Measurements from ENCODE around the gene IQSEC2.
A peak's percentile ranks its signal among the peaks of the same experiment; 100 is the strongest.

IQSEC2 gene

GRCh38 chrX:53281321-53281822 is at the start of gene IQSEC2:
Gene IQSEC2, minus strand, starts transcription at chrX:53281584.
- no peak for DNase-seq

DNA sequence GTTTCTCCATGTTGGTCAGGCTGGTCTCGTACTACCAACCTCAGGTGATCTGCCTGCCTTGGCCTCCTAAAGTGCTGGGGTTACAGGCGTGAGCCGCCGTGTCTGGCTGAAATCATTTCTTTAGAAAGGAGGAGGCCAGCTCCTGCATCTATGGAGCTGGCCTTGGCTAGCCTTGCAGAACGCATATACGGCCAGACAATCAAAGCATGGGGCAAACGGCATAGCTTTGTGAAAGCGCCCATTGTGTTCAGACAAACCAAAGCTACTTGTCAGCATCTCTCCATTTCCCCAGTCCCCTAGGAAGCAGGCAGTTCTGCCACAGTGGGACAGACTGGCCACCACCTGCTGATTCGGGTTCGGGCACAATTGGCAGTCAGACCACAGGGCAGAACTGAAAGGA is 48.9 kb upstream of the IQSEC2 start:
- no peak for DNase-seq

GRCh38 chrX:53324803-53325202 is 43.4 kb upstream of the IQSEC2 start:
- no peak for DNase-seq

GRCh38 chrX:53324085-53324484 is 42.7 kb upstream of the IQSEC2 start:
- no peak for DNase-seq

DNA sequence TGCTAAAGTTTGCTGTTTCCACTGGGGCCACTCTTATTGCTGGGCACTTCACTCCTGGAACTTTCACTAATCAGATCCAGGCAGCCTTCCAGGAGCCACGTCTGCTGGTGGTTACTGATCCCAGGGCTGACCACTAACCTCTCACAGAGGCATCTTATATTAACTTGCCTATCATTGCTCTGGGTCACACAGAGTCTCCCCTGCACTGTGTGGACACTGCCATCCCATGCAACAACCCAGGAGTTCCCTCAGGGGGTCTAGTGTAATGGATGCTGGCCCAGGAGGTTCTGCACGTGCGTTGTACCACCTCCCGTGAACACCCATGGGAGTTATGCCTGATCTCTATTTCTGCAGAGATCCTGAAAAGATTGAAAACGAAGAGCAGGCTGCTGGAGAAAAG is 41.8 kb upstream of the IQSEC2 start:
- DNase-seq = no peak

GRCh38 chrX:53321943-53322497 is 40.6 kb upstream of the IQSEC2 start:
- DNase-seq = no peak

- no peak for DNase-seq
These were observed 40.0 kb upstream of the IQSEC2 start for GRCh38 chrX:53321230-53321942.

GRCh38 chrX:53320543-53321229 is 39.3 kb upstream of the IQSEC2 start:
- no peak for DNase-seq

- no peak for DNase-seq
These were observed 38.5 kb upstream of the IQSEC2 start for GRCh38 chrX:53319614-53320542.

- DNase-seq = no peak
These were observed 37.5 kb upstream of the IQSEC2 start for GRCh38 chrX:53318766-53319353.

GRCh38 chrX:53317365-53318069 is 36.1 kb upstream of the IQSEC2 start:
- DNase-seq = no peak

- DNase-seq = no peak
These were observed 35.5 kb upstream of the IQSEC2 start for GRCh38 chrX:53316860-53317237.

DNA sequence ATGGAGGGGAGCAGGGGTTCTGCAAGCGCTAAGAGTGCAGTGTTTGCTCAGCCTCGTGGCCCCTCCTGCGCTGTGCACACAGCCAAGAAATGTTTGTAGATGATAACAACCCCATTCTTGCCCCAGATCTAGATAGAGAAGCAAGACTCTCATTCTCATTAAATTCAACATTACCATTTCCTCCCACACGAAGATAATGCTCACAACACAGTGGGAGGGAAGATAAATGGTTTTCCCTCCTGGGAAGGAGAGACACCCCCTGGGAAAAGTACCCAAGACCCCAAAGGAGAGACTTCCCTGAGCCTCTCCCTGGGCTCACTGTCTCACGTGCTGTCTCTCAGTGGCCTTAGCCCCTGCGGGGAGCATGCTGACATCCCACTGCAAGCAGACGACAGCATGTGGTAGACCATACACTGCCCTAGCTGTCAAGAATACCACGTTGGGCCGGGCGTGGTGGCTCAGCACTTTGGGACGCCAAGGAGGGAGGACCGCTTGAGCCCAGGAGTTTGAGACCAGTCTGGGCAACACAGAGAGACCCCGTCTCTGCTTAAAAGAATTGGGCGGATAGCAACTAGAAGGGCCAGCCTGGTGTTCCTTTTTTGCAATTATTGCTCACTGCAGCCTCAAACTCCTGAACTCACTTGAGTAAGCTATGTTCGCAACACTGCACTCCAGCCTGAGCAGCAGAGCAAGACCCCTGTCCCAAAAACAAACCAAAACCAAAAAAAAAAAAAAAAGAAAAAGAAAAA is 34.9 kb upstream of the IQSEC2 start:
- DNase-seq = no peak

DNA sequence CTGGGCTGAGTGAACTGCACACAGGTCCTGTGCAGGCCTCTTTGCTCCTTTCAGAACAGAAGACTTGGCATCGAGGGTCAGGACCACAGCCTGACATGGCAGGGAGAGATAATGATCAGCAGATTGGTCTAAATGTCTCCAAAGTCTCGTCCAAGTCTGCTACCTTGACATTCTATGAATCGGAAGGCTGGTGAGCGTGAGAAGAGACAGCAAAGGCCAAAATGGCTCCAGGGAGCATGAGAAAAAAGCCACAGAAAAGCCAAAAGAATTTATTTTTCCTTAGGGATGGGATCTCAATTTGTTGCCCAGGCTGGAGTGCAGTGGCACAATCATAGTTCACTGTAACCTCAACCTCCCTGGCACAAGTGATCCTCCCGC is 32.3 kb upstream of the IQSEC2 start:
- DNase-seq = no peak

DNA sequence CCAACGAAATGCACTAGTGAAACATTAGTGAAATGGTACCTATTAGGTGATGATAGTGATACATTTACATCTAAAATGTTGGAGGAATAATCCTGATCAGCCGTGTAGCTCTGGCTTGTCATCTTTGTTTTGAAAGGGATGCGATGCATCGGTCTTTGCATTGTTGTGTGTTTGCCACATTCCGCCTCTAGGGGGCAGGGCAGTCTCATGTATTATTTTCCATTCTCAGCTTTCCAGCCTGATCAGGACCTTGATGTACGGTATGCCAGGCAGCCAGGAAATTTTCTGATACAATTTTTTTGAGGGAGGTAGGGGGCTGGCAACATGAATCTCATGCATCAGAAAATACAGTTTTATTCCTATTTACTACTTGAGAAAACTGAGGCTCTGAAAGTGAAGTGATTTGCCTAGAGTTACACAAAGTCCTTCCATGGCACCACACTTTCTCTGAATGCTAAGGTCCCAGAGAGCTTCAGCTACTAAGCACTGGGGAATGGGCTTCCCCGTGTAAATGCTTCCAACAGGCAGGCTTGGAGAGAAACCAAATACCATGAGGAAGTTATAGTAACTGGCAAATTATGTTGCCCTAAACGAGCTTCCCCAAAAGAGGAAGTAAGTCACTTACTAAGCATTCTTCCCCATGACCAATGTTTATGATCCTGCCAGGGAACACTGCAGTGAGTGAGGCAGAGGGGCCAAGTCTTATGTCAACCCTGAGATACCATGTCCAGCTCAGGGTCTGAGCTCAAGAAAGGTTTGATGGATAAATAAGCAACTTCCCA is 31.8 kb upstream of the IQSEC2 start:
- peak; percentile 32 for DNase-seq

DNA sequence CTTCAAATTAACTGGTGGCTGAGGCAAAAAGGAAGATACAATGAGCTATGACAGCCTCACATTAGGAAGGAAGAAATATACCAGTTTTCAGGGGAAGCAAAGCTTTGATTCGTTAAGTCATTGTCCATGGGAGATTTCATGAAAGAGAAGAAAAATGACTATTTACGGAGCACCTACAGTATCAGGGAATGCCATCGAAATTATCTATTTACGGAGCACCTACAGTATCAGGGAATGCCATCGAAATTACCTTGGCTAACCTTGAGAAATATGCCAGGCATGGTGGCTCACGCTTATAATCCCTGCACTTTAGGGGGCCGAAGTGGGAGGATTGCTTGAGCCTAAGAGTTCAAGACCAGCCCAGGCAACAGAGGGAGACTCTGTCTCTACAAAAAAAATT is 28.5 kb upstream of the IQSEC2 start:
- no peak for DNase-seq

GRCh38 chrX:53308836-53309235 is 27.5 kb upstream of the IQSEC2 start:
- DNase-seq = no peak

GRCh38 chrX:53305996-53306937 is 24.9 kb upstream of the IQSEC2 start:
- DNase-seq = no peak
